GM23248 (cell line): ENCODE results near the gene KIF22.

Experiments
- EZH2 ChIP-seq: fragments of 200-600 bp; sonication (generic); IDR thresholded peaks from 2 replicates; pipeline ENCODE4 v1.6.1; 2018; ENCODE audit warnings: antibody characterized with exemption, mild to moderate bottlenecking; ENCODE audit not compliant: insufficient read depth, poor library complexity, severe bottlenecking
- EZH2phosphoT487 ChIP-seq: fragments of 200-600 bp; sonication (generic); IDR thresholded peaks from 2 replicates; pipeline ENCODE4 v1.6.1; 2018; ENCODE audit warnings: antibody characterized with exemption, moderate library complexity, mild to moderate bottlenecking, low read depth; ENCODE audit not compliant: insufficient read depth

GRCh38 chr16:29839822-29840221 lies 49.3 kb downstream of the KIF22 start:
- no peak for TF ChIP-seq EZH2
- no peak for TF ChIP-seq EZH2phosphoT487
